NCI-H1105 treated with DMSO at 0.1 percent for 48 hours (cell line): ENCODE results near the gene GMCL2.

Experiments used
- DNase-seq: peaks from one replicate; lab custom pipeline; 2025; lab: John Stamatoyannopoulos, UW

GMCL2 gene

DNA sequence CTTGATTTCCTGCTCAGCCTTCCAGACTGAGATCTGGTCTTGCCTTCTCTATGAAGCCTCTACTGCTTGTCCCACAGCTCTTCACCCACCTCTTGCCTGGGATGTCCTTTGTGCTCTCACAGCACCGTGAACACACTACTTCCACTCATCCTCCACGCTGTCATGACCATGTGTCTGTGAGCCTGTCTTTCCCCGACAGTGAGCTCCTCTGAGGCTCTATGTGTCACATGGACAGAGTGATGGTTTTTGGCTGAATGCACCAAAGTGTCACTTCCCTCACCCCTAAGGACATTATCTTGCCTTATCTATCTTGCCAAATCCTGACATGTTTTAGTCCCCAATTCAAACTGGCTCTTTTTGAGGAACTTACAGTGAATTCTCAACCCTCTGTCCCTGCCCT is 34.1 kb upstream of the GMCL2 start:
- DNase-seq = no peak

DNA sequence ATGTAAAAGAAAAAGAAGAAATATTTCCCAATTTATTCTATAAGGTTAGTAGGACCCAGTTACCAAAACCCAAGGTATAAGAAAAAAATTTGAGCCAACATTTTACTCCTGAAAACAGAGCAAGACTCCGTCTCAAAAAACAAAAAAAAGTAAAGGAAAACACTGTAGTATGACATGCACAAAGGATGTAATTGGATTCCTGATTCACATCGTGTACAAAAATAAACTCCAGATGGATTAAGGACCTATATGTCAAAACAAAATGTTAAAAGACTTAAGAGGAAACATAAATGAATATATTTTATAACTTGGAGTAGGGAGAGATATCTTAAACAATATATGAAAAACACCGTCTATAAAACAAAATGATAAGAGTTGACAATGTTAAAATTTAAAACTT is 31.7 kb upstream of the GMCL2 start:
- no peak for DNase-seq

DNA sequence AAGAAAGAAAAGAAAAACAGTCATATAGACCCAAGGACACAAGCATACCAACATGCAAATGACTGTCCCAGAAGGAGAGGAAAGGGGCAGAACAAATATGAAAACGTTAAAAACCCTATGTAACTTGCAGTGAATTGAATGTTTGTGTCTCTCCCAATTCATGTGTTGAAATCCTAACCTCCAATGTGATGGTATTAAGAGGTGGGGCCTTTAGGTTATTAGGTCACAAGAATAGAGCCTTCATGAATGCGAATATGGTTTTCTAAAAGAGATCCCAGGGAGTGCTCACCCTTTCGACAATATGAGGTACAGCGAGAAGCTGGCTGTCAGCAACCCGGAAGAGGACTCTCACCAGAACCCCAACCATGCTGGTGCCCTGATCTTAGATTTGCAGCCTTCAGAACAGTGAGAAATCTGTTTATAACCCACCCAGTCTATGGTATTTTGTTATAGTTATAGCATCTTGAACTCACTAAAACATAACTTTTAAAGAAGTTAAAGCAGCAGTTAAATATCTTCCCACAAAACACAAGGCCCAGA is 31.1 kb upstream of the GMCL2 start:
- DNase-seq = no peak

DNA sequence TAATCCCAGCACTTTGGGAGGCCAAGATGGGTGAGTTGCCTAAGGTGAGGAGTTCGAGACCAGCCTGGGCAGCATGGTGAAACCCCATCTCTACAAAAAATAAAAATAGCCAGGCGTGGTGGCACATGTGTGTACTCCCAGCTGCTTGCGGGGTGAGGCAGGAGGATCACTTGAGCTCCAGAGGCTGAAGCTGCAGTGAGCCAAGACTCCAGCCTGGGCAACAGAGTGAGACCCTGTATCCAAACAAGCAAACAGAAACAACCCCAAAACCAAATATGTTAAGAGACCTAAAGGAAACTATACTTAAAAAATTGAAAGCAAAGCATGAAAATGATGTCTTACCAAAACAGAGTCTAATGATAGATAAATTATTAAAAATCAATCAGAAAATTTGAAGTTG is 29.6 kb upstream of the GMCL2 start:
- no peak for DNase-seq

DNA sequence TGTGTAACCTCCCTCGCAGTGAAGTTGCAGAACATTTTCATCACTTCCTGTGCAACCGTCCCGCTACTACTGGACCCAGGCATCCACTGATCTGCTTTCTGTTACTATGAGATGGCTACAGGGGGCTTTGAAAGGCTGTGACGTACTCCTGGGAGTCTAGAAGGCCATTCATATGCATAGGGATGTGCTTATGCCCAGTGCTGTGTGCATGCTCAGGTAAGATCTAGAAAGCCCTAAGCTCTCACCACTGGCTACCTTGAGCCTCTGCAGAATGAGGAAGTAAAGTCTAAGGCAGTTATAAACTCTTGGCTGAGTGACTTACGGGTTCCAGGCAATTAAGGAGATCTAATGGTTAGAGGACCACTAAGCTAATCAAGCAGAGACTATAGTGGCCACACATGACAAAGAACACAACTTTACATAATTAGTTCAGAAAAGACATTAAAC is 28.9 kb upstream of the GMCL2 start:
- DNase-seq = no peak

DNA sequence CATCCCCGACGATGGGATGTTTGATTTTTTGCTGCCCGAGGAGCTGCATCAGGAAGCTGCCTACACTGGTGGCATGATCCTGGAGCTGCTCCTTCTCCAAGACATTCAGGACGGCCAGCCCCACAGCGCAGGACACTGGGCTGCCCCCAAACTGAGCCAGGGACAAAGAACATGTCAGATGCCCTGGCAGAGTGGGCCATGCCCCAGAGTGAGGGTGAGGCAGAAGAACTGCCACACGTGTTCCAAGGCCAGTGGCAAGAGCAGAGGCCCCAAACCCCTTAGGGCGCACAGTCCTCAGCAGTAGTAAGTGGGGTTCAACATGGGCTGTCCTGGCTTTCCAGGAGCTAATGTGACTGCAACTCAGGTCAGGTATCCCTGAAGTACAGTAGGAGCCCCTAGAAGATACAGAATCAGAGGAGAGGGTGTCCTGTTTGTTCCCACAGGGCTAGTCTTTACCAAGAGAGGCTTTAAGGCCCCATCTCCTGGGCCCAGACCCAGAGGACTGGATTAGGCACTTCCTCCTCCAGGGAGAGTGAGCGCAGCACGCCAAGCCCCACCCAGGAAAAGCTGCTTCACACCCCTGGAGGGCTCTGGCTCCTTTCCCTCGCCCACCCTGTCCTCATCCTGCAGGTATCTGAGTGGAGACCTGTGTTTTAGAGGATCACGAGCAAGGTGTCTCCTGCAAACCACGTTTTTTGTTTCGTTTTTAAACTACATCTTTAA is 28.3 kb upstream of the GMCL2 start:
- DNase-seq = no peak

DNA sequence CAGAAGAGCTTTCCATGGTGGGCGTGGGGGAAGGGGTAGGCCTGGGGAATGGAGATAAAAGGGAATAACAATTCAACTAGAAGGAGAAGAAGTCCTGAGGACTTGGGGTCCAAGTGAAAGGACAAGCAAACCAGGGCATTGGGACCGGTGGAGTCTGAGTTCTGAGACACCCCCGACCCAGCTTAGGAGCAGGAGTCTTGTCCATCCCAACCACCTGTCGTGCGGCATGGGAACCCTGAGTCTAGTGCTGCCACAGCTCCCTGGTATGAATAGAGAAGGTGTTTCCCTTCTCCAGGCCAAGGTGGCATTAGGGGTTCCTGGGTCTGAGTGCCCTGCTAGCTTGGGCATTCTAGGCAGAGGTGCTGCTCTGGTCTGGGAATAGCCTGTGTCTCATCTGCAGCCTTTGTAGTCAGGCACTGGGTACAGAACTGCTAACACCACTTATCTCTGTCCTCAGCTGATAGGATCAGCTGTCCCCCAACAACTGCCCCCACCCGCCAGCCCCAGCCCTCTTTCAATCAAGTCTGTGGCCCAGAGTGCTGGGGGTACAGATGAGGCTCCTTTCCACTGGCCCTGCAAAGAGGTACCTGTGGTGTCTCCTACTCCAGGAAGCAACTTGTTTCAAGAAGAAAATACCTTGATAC is 27.1 kb upstream of the GMCL2 start:
- DNase-seq = no peak

DNA sequence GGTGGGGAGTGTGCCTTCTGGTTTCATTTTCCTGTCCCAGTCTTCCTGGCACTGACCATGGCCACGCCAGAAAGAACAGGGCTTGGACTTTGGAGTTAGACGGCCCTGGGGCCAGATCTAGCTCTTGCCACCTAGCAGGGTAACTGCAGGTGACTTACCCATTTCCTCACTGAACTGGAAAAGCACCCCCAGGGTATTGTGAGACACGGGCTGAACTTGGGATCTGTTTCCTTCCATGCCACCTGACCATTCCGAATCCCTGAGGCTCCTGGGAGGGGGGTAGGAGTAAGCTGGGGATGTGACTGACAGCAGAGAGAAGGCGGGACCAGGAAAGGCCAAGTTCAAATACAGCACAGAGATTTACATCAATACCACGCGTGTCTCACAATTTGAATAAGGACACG is 26.6 kb upstream of the GMCL2 start:
- DNase-seq = no peak

DNA sequence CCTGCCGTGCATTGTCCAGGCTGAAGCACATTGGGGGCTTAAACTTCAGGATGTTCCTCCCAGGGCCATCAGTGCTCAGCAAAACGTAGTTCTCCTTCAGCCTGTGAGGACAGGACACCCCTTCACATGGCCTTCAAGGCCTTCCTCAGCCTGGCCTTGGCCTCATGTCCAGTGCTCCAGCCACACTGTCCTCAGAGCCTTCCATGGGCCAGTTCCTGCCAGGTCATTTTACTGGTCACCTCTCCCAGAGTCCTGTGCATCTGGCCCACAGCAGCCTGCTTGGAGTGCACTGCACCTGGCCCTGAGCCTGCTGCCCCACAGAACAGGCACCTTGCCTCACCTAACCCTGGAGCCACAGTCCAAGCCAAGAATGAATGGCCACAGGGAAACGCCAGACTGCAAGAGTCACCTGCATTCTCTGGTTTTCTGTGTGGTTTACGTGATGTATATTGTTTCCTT is 25.9 kb upstream of the GMCL2 start:
- no peak for DNase-seq

DNA sequence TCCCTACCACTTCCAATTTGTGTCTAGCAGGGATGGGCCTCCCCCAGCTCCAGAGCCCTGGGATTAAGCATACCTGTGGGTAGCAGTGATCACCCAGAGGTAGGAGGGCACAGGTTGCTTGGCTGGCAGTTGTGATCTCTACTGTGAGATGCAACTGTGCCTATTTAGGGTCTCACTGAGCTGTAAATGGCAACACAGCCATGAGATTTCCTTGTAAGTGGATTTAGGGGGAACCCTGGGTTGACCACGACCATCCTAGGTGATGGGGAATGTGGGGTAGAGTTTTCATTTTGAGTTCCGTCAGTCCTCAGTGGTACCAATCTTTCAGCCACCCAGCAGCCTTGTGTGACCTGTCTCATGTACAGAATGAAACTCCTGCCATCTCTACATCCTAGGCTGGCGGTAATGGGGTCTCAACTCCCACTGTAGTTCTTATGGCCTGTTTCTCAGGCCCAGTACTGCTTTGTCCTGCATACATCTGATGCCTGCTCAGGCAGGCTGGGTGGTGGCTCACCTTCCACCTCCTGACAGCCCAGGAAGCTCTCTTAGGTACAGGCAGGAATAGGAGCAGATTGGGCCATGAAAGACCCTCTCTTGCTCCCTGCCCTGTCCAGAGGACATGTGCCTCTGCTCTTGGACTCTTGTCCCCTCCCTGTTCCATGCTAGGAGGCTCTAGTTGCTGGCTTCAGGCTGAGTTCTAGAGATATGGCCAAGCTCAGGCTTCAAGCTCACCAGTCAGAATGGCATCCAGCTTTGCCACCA is 25.3 kb upstream of the GMCL2 start:
- no peak for DNase-seq

DNA sequence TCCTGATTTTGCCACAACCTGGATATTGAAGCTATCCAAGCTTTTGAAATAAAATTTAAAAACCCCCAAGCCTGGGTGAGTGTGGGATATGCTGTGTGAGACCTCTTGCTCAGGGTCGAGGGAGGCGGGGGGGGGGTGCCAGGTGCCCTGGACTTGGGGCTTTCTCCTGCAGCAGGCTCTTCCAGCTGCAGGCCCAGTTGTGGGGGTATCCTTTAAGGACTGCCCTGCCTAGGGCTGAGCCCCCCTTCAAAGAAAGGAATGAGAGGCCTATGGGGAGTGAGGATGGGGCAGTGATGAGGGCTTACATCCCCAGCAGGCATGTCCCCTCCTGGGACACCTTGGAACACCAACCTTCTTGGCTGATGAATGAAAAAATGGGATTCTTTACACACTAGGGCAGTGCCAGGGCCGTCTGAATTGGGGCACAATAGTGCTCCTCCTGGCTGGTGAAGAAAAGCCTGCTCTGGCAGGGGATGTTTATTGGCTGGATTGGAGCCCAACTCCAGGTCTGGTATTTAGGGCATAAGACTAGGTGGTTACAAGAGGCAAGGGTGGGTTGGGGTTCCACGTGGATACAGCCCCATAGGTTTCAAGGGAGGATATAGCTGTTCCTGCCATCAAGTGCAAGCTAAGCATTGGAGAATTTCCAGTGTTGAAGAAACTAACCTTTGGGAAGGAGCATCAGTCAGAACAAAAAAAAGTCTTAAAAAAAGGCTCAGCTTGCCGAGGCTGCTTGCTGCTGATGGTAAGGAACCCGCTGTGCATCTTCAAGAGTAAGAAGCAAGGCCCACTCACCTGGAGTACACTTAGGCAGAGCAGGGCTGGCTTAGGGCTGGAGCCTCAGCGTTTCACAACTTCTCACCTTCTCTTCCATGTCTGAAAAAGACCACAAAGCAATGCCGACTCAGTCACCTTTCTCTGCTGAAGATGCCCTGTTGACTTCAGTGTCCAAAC is 24.2 kb upstream of the GMCL2 start:
- DNase-seq = no peak

DNA sequence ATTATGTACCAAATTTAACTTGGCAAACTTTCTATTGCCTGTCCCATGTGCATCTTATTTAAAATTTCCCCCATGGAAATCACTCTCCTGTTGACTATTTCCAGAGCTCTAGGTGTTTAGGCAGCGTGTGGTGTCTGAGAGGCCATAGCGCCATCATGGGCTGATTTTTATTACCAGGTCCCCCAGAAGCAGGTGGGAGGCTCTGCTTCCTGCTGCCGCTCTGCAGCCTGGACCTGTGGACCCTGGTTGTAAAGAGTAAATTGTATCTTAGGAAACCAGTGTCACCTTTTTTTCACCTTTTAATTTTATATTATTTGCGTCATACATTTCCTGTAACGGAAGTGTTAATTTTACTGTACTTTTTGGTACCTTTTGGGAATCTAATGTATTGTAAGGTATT is 23.5 kb upstream of the GMCL2 start:
- DNase-seq = no peak

DNA sequence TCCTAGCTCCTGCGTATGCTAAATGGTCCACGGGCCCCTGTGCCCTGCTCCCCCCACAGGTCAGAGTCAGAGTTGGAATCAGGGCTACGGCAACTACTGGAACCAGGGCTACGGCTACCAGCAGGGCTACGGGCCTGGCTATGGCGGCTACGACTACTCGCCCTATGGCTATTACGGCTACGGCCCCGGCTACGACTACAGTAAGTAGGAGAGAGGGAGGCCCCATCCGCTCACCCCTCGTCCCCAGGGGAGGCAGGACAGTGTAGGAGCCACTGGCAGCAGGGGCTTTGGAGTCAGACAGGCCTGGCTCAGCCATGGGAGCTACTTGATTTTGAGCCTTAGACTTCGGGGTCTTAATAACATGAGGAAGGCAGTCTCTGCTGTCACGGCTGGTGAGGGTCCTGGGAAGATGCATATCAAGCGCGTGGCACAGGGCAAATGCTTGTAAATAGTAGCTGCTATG is 22.9 kb upstream of the GMCL2 start:
- DNase-seq = no peak

DNA sequence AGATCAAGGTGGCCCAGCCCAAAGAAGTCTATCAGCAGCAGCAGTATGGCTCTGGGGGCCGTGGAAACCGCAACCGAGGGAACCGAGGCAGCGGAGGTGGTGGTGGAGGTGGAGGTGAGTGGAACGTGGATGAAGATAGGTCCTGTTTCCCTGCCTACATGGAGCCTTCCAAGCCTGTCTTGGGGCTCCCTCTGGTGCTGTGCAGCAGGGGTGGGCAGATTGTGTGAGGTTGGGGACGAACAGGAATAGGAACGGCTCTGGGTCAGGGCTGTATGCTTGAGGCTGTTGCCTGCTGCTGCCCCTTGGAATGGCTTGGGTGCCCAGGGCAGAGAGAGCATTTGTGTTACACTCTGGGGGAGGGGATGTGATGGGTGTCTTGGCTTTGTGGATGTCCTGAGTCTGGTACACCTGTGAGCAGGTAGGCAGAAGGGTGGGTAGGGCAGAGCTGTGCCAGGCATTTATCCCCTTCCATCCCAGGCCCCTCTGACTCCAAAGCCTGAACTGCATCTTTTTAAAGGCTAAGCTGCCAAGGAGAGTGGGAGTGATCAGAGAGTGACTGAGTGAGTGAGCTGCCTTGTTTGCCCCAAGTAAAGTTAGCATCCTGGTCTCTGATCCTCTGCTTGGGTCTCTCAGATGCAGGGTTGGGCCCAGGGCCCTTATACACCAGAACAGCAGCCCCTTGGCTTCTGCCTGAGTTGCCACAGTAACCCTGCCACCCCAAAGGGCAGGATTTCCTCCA is 22.3 kb upstream of the GMCL2 start:
- no peak for DNase-seq

DNA sequence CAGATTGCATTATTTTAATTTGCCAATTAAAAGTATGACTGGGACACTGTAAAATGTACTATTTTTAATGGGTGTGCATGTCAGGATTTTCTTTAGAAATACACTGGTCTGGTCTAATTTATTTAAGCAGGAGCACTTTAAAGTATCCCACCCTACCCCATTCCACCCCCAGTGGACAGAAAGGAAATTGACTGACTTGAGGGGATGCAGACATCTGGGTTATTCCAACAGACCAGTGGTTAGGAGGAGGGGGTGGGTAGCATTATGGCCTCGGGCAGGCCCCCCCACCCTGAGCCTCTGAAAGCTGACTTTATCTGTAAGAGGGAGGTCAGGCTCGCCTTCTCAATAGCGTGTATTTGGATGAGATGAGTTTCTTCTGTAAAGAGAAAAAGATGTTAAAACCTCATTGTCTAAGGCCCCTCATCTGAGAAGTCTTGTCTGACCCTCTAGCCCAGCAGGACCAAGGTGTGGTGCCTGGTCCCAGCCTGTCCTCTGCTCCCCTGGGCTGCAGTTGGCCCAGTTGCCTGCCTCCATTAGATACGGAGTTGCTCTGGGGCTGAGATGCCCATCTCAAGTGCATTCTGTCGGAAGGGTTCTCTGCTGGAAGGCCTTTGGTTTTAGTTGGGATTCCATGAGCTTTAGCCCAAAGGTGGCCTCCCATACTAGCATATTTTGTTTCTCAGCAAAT is 21.5 kb upstream of the GMCL2 start:
- DNase-seq = no peak

DNA sequence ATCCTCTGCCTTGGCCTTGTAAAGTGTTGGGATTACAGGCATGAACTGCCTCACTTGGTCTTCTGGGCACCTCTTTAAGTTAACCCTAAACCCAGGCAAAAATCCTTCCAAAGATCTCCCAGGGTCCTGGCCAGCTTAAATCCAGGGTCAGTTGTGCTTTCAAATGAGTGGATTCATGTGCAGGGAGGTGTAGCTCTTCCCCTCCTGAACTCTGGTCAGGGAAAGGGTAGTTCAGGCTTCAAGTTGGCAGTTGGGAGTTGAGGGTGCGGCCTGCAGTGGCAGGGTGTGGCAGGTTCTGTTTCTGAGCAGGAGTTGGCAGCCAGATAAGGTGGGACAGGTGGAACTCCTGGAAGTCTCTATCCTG is 20.7 kb upstream of the GMCL2 start:
- DNase-seq = no peak

DNA sequence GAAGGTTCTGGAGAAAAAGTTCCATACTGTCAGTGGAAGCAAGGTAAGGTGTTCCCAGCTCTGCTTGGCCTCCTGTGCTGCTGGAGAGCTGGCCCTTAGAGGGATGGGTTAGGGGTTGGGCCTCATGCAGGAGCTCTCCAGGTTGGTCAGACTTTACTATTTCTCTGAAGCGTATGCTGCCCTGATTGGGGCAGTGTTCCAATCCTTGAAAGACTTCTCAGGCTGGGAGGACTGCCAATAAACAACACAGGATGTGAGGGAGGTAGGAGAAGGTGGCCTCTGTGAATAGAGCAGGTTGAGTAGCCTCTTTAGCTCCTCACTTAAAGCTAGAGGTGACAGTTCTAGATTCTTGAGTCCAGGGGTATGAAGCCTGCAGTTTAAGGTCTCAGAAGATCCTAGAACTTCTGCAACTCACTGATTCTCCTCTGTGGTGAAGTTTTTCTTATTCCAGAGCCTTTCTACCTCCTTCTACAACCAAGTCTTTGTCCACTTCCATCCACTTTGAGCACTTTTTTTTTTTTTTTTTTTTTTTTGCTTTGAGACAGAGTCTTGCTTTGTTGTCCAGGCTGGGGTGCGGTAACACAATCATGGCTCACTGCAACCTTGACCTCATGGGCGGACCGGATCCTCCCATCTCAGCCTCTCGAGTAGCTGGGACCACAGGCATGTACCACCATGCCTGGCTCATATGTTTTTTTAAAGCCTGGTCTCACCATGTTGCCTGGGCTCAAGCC is 20.2 kb upstream of the GMCL2 start:
- DNase-seq = no peak

DNA sequence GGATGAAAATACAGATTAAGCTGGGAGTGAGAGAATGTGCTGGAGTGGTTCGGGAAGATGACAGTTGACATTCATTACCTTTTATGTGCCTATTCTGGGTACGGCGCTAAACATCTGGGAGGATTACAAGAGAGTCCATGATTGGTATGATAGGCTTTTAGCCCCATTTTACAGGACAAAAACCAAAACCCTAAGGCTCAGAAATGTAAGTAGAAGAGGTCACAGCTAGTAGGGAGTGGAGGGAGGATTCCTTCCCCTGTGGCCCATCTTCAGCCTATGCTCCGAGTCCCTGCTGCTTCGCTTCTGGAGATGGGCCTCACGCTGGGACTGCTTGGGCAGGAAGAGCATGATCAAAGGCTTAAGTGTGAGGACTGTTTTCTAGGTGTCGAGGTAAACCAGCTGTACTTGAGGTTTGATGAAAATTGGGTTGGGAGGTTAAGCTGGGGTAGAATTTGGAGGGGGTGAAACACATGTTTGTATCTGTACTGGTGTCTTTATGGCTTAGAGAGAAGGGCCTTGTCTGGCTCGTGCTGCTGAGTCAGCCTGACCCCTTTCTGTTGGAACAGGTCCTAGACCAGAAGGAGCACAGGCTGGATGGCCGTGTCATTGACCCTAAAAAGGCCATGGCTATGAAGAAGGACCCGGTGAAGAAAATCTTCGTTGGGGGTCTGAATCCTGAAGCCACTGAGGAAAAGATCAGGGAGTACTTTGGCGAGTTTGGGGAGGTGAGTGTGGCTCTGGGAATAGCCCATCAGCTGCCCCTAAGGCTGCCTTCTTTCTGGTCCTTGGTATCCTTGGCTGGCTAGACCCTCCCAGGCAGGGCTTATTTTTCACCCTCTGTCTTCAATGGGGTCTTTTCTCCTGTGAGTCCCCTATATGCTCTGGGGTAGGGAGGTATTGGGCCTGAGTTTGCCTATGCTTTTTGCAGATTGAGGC is 19.3 kb upstream of the GMCL2 start:
- DNase-seq = no peak

DNA sequence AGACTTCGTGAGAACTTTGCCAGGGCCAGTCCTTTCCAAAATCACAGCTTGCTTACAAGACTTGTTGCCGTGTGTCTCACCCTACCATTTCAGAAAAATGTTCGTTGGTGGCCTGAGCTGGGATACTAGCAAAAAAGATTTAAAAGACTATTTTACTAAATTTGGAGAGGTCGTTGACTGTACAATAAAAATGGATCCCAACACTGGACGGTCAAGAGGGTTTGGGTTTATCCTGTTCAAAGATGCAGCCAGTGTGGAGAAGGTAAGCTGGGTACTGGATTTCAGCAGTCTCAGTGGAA is 18.5 kb upstream of the GMCL2 start:
- DNase-seq = no peak
